LNCAP (cell line): ENCODE data around the gene DIAPH3.

ENCODE experiments used
- TF ChIP-seq, protein P1 (sequence below): fragments of 450-650 bp; IDR thresholded peaks from 2 replicates; pipeline ENCODE4 v1.5.1; 2017; ENCODE audit warnings: mild to moderate bottlenecking

The DIAPH3 gene

GRCh38 chr13:59877933-59878332, 285.8 kb downstream of the DIAPH3 start:
- TF ChIP-seq, protein P1, sequence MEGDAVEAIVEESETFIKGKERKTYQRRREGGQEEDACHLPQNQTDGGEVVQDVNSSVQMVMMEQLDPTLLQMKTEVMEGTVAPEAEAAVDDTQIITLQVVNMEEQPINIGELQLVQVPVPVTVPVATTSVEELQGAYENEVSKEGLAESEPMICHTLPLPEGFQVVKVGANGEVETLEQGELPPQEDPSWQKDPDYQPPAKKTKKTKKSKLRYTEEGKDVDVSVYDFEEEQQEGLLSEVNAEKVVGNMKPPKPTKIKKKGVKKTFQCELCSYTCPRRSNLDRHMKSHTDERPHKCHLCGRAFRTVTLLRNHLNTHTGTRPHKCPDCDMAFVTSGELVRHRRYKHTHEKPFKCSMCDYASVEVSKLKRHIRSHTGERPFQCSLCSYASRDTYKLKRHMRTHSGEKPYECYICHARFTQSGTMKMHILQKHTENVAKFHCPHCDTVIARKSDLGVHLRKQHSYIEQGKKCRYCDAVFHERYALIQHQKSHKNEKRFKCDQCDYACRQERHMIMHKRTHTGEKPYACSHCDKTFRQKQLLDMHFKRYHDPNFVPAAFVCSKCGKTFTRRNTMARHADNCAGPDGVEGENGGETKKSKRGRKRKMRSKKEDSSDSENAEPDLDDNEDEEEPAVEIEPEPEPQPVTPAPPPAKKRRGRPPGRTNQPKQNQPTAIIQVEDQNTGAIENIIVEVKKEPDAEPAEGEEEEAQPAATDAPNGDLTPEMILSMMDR: no peak

DNA sequence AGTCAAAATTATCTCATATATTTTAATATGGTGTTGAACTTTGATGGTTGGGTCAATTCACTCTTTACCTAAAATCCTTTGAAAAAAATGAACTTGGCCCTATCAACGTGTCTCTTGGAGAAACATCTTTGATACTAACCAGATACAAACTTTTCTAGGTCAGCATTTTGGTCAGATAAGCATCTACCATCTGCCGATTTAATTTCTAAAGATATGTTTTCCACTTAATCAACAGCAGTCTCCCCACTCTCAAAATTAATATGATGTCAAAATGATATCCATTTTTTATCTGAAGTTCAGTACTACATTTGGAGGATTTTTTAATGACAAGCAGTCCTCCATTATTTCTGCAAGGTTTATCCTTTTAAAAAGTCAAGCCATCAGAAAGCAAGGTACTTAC, 288.8 kb downstream of the DIAPH3 start:
- TF ChIP-seq, protein P1: no peak

DNA sequence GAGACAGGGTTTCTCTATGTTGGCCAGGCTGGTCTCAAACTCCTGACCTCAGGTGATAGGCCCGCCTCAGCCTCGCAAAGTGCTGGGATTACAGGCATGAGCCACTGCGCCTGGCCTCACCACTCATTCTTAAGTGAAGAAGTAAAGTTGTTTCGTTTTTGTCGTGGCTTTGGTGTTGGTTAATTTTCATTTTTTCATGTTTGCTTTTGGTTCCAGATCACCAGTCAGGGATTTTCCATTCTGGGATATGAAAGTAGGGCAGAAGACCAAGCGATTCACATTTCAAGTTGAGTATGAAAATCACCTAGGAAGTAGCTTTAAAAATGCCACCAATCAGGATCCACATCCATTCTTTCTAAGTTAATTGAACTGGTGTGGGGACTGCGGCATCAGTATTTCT, 289.9 kb downstream of the DIAPH3 start:
- TF ChIP-seq, protein P1: no peak

GRCh38 chr13:59873309-59873708, 290.4 kb downstream of the DIAPH3 start:
- TF ChIP-seq, protein P1: no peak

DNA sequence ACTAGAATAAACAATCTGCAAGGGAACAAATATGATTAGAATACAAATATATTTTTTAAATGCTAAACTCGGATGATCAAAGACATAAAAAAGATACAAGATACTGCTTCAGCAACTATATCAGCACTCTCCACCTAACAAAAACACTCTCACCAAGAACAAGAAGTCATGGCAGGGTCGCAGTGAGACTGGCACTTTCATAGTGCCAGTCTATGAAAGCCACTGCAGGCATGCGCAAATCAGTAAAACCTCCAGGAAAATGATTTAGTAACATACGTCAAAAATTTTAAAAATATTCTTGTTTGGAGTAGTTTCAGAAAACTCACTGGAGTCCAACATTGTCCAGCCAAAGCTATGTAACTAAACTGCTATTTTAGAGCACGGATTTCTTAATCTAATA, 295.9 kb downstream of the DIAPH3 start:
- TF ChIP-seq, protein P1: no peak

GRCh38 chr13:59865398-59865797, 298.3 kb downstream of the DIAPH3 start:
- TF ChIP-seq, protein P1: no peak

DNA sequence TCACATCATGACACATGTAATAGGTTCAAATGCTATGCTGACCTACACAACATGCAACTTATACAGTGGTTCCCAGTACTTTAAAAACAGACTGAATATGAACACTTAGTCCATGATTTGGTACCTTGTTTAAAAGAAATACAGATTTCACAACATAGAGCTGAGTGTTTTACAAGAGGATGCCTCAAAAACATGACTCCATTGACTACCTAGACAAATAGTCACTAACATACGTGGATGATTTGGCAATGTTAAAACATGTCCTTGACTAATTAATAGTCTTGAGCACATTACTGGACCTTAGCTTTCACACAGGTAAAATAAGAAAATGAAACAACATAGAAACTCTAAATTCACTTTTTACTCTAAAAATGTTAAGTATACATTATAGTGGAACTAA, 300.1 kb downstream of the DIAPH3 start:
- TF ChIP-seq, protein P1: no peak

GRCh38 chr13:59861676-59862075, 302.1 kb downstream of the DIAPH3 start:
- TF ChIP-seq, protein P1: no peak
